Bronchial epithelial cell (primary cell): ENCODE data around the gene NBEA. TPM values are rescaled to one million over a fixed set of nuclear protein-coding genes. Genes with fewer than 3 reads are reported as not detected.
A peak's percentile ranks its signal among the peaks of the same experiment; 100 is the strongest.

Experiments
- DNase-seq: peaks from one replicate; pipeline ENCODE4 v3.0.0-alpha.2; 2010; ENCODE audit warnings: low read depth
- FAIRE-seq: peaks from 2 replicates; lab custom pipeline; 2011; peaks lifted over from hg19 to GRCh38; lab: Jason Lieb, UNC
- H3K27me3 ChIP-seq: 2 replicates; pipeline ENCODE4 v1.5.1; 2011; ENCODE audit warnings: low read length; ENCODE audit not compliant: control insufficient read depth, insufficient read depth
- H3K36me3 ChIP-seq: 2 replicates; pipeline ENCODE4 v1.5.1; 2011; ENCODE audit warnings: low read length; ENCODE audit not compliant: control insufficient read depth, insufficient read depth
- H3K4me3 ChIP-seq: 2 replicates; pipeline ENCODE4 v1.5.1; 2011; ENCODE audit warnings: mild to moderate bottlenecking, low read depth, low read length, control low read depth
- total RNA-seq: library from RNA; depleted of rRNA; stranded (reverse); fragments of >200 nt; gene quantifications from 2 replicates; pipeline ENCODE4 v1.2.1, GENCODE V29; 2014
- TF ChIP-seq, protein P1 (sequence below): IDR thresholded peaks from 2 replicates; pipeline ENCODE4 v1.5.1; 2011; ENCODE audit warnings: mild to moderate bottlenecking, moderate library complexity, low read length, control low read depth, inconsistent platforms; ENCODE audit not compliant: insufficient read depth, severe bottlenecking

Gene NBEA
- total RNA-seq, 1 donor from 2014 or later = 0.53 TPM

DNA sequence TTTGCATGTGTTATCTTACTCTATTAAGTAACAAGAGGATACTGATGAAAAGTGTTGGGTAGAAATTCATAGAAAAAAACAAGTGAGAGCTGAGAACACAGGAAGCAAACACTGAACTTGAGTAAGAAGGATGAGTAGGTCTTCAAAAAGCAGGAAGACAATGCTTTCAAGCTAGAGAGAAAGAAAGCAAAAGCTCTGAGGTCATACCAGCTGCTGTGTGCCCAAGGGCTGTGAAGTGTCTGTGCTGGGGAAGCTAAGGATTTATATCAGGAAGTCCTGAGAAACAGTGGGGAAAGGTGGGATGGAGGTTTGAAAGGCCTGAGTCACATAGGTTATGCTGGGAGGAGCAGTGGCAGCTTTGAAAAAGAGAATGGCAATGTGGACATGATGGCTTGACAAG lies 679.9 kb downstream of the NBEA start:
- Histone ChIP-seq H3K36me3 (no peaks in the 10 kb centered on the region), H3K27me3 (no peaks in the 10 kb centered on the region), H3K4me3 (no peak overlapping the region)
- peak; percentile 23 for FAIRE-seq
- TF ChIP-seq, protein P1, sequence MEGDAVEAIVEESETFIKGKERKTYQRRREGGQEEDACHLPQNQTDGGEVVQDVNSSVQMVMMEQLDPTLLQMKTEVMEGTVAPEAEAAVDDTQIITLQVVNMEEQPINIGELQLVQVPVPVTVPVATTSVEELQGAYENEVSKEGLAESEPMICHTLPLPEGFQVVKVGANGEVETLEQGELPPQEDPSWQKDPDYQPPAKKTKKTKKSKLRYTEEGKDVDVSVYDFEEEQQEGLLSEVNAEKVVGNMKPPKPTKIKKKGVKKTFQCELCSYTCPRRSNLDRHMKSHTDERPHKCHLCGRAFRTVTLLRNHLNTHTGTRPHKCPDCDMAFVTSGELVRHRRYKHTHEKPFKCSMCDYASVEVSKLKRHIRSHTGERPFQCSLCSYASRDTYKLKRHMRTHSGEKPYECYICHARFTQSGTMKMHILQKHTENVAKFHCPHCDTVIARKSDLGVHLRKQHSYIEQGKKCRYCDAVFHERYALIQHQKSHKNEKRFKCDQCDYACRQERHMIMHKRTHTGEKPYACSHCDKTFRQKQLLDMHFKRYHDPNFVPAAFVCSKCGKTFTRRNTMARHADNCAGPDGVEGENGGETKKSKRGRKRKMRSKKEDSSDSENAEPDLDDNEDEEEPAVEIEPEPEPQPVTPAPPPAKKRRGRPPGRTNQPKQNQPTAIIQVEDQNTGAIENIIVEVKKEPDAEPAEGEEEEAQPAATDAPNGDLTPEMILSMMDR = no peak
- peak; percentile 78 for DNase-seq

GRCh38 chr13:35629026-35629425 lies 687.0 kb downstream of the NBEA start:
- Histone ChIP-seq H3K36me3 (no peaks in the 10 kb centered on the region), H3K27me3 (no peaks in the 10 kb centered on the region), H3K4me3 (no peak overlapping the region)
- no peak for DNase-seq
- TF ChIP-seq, protein P1 = no peak
- FAIRE-seq = no peak

GRCh38 chr13:35630551-35631275 lies 688.6 kb downstream of the NBEA start:
- TF ChIP-seq, protein P1 = peak; percentile 70
- DNase-seq = peak; percentile 55
- Histone ChIP-seq H3K4me3 (no peak overlapping the region), H3K36me3 (no peaks in the 10 kb centered on the region), H3K27me3 (no peaks in the 10 kb centered on the region)
- no peak for FAIRE-seq

GRCh38 chr13:35631666-35632065 lies 689.6 kb downstream of the NBEA start:
- TF ChIP-seq, protein P1 = no peak
- DNase-seq (no peak), FAIRE-seq (no peak)
- Histone ChIP-seq H3K27me3 (no peaks in the 10 kb centered on the region), H3K36me3 (no peaks in the 10 kb centered on the region), H3K4me3 (no peak overlapping the region)

- FAIRE-seq = no peak
- TF ChIP-seq, protein P1 = no peak
- DNase-seq = no peak
- no peak overlapping the region for H3K4me3 ChIP-seq
- H3K36me3 ChIP-seq = no peaks in the 10 kb centered on the region
- no peaks in the 10 kb centered on the region for H3K27me3 ChIP-seq
Observed at GRCh38 chr13:35643625-35644024, 701.6 kb downstream of the NBEA start.
